ENCODE results near the gene FUOM.

DNA sequence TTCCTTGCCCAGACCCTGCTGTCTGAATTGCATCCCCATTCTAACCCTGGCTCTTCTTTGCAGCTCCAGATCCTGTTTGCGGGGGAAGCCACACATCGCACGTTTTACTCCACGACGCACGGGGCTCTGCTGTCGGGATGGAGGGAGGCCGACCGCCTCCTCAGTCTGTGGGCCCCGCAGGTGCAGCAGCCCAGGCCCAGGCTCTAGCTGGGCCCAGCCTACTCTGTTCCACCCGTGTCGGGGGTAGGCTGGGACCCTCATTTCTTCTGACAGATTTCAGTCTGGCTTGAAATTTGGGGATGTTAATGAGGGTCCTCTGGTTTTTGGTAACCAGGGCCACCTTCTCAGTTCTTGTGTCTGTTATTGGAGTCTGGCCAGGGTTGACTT lies 33.4 kb upstream of the FUOM start:
- TF ChIP-seq POLR2AphosphoS2 (IDR thresholded peaks at IDR 0.05; ENCODE audit: low read length) (no peak), SRF (CRISPR knock-in tag; IDR thresholded peaks at IDR 0.05) (no peak), ZNF140 (CRISPR knock-in tag; IDR thresholded peaks at IDR 0.05) (no peak), ZNF445 (CRISPR knock-in tag; IDR thresholded peaks at IDR 0.05; ENCODE audit: low read depth) (no peak), ZNF184 (CRISPR knock-in tag; IDR thresholded peaks at IDR 0.05) (no peak), CREB1 (IDR thresholded peaks at IDR 0.05) (no peak), CREB1 (CRISPR knock-in tag; IDR thresholded peaks at IDR 0.05) (no peak)
- TF ChIP-seq, protein P1, sequence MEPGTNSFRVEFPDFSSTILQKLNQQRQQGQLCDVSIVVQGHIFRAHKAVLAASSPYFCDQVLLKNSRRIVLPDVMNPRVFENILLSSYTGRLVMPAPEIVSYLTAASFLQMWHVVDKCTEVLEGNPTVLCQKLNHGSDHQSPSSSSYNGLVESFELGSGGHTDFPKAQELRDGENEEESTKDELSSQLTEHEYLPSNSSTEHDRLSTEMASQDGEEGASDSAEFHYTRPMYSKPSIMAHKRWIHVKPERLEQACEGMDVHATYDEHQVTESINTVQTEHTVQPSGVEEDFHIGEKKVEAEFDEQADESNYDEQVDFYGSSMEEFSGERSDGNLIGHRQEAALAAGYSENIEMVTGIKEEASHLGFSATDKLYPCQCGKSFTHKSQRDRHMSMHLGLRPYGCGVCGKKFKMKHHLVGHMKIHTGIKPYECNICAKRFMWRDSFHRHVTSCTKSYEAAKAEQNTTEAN (CRISPR knock-in tag; IDR thresholded peaks at IDR 0.05): no peak
- TF ChIP-seq, protein P2, sequence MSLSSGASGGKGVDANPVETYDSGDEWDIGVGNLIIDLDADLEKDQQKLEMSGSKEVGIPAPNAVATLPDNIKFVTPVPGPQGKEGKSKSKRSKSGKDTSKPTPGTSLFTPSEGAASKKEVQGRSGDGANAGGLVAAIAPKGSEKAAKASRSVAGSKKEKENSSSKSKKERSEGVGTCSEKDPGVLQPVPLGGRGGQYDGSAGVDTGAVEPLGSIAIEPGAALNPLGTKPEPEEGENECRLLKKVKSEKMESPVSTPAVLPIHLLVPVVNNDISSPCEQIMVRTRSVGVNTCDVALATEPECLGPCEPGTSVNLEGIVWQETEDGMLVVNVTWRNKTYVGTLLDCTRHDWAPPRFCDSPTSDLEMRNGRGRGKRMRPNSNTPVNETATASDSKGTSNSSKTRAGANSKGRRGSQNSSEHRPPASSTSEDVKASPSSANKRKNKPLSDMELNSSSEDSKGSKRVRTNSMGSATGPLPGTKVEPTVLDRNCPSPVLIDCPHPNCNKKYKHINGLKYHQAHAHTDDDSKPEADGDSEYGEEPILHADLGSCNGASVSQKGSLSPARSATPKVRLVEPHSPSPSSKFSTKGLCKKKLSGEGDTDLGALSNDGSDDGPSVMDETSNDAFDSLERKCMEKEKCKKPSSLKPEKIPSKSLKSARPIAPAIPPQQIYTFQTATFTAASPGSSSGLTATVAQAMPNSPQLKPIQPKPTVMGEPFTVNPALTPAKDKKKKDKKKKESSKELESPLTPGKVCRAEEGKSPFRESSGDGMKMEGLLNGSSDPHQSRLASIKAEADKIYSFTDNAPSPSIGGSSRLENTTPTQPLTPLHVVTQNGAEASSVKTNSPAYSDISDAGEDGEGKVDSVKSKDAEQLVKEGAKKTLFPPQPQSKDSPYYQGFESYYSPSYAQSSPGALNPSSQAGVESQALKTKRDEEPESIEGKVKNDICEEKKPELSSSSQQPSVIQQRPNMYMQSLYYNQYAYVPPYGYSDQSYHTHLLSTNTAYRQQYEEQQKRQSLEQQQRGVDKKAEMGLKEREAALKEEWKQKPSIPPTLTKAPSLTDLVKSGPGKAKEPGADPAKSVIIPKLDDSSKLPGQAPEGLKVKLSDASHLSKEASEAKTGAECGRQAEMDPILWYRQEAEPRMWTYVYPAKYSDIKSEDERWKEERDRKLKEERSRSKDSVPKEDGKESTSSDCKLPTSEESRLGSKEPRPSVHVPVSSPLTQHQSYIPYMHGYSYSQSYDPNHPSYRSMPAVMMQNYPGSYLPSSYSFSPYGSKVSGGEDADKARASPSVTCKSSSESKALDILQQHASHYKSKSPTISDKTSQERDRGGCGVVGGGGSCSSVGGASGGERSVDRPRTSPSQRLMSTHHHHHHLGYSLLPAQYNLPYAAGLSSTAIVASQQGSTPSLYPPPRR (CRISPR knock-in tag; IDR thresholded peaks at IDR 0.05; ENCODE audit: borderline replicate concordance): no peak

Data from K562 (cell line).